ENCODE results near the gene CTNNBL1.

- TF ChIP-seq POLR2A (IDR thresholded peaks at IDR 0.05; ENCODE audit: low read depth, low read length) (no peak), SPI1 (IDR thresholded peaks at IDR 0.05; ENCODE audit: low read depth, low read length) (no peak), TAF1 (IDR thresholded peaks at IDR 0.05; ENCODE audit: low read depth, low read length) (no peak), POLR2AphosphoS5 (IDR thresholded peaks at IDR 0.05; ENCODE audit: low read depth, low read length) (no peak)
Measured at GRCh38 chr20:37894454-37894853, 200.6 kb downstream of the CTNNBL1 start.
